ENCODE data around the gene ACTL6B. TPM values are rescaled to one million over a fixed set of nuclear protein-coding genes. Genes with fewer than 3 reads are reported as not detected.

Gene ACTL6B
- polyA plus RNA-seq, 1 experiment, result not detected

GRCh38 chr7:100603726-100604027, 52.6 kb downstream of the ACTL6B start:
- CTCF ChIA-PET, result interaction anchor here (0.9 to 2.4 kb wide), 5 partner anchors 17 to 249 kb away, joined by 4 to 11 read pairs (median 5); partner anchors contain the start of genes FBXO24, LRCH4 and SLC12A9
- POLR2A ChIA-PET, result interaction anchor here (1.1 kb wide), 1 partner anchor 35 kb away, joined by 3 read pairs; no protein-coding TSS in a partner anchor
- no peak for DNase-seq (ENCODE audit: low read depth)
- H3K36me3 ChIP-seq (ENCODE audit: control insufficient read depth, insufficient read depth, low read length), result peaks cover 21% of the 10 kb centered on the region
- H3K27me3 ChIP-seq (ENCODE audit: control insufficient read depth, insufficient read depth, low read length), result no peaks in the 10 kb centered on the region
- H3K4me3 ChIP-seq (ENCODE audit: low read depth, low read length), result peak overlapping the region; percentile 46
- no peak for TF ChIP-seq CTCF (IDR thresholded peaks at IDR 0.05; ENCODE audit: insufficient read depth, low read depth, low read length)

GRCh38 chr7:100602889-100603725, 53.1 kb downstream of the ACTL6B start:
- no peak for TF ChIP-seq CTCF (IDR thresholded peaks at IDR 0.05; ENCODE audit: insufficient read depth, low read depth, low read length)
- peak; percentile 44 for DNase-seq (ENCODE audit: low read depth)
- H3K27me3 ChIP-seq (ENCODE audit: control insufficient read depth, insufficient read depth, low read length), result no peaks in the 10 kb centered on the region
- CTCF ChIA-PET, result interaction anchor here (0.8 to 2.4 kb wide), 8 partner anchors 17 to 249 kb away, joined by 3 to 11 read pairs (median 4); partner anchors contain the start of genes FBXO24, LRCH4 and SLC12A9
- peaks cover 20% of the 10 kb centered on the region for H3K36me3 ChIP-seq (ENCODE audit: control insufficient read depth, insufficient read depth, low read length)
- H3K4me3 ChIP-seq (ENCODE audit: low read depth, low read length), result peak overlapping the region; percentile 46
- POLR2A ChIA-PET, result interaction anchor here (0.6 to 2.4 kb wide), 6 partner anchors 9 to 35 kb away, joined by 3 to 8 read pairs (median 6); partner anchors contain the start of genes FBXO24, LRCH4 and MOSPD3

- no peak for TF ChIP-seq CTCF (IDR thresholded peaks at IDR 0.05; ENCODE audit: insufficient read depth, low read depth, low read length)
- Histone ChIP-seq H3K27me3 (ENCODE audit: control insufficient read depth, insufficient read depth, low read length) (no peaks in the 10 kb centered on the region), H3K4me3 (ENCODE audit: low read depth, low read length) (no peak overlapping the region), H3K36me3 (ENCODE audit: control insufficient read depth, insufficient read depth, low read length) (peaks cover 5% of the 10 kb centered on the region)
- DNase-seq (ENCODE audit: low read depth), result no peak
- CTCF ChIA-PET, result no interaction called here
- POLR2A ChIA-PET, result no interaction called here
Observed at GRCh38 chr7:100600730-100601038, 55.6 kb downstream of the ACTL6B start.

GRCh38 chr7:100599911-100600729, 56.1 kb downstream of the ACTL6B start:
- no peak for DNase-seq (ENCODE audit: low read depth)
- CTCF ChIA-PET, result interaction anchor here (0.6 to 1.8 kb wide), 3 partner anchors 11 to 49 kb away, joined by 3 to 8 read pairs (median 3); no protein-coding TSS in a partner anchor
- Histone ChIP-seq H3K27me3 (ENCODE audit: control insufficient read depth, insufficient read depth, low read length) (no peaks in the 10 kb centered on the region), H3K36me3 (ENCODE audit: control insufficient read depth, insufficient read depth, low read length) (peaks cover under 1% of the 10 kb centered on the region), H3K4me3 (ENCODE audit: low read depth, low read length) (no peak overlapping the region)
- POLR2A ChIA-PET, result no interaction called here
- TF ChIP-seq CTCF (IDR thresholded peaks at IDR 0.05; ENCODE audit: insufficient read depth, low read depth, low read length), result no peak

GRCh38 chr7:100598425-100598824, 57.8 kb downstream of the ACTL6B start:
- Histone ChIP-seq H3K36me3 (ENCODE audit: control insufficient read depth, insufficient read depth, low read length) (no peaks in the 10 kb centered on the region), H3K27me3 (ENCODE audit: control insufficient read depth, insufficient read depth, low read length) (no peaks in the 10 kb centered on the region), H3K4me3 (ENCODE audit: low read depth, low read length) (no peak overlapping the region)
- no peak for DNase-seq (ENCODE audit: low read depth)
- TF ChIP-seq CTCF (IDR thresholded peaks at IDR 0.05; ENCODE audit: insufficient read depth, low read depth, low read length), result no peak
- POLR2A ChIA-PET, result no interaction called here
- CTCF ChIA-PET, result interaction anchor here (1.8 kb wide), 1 partner anchor 9 kb away, joined by 8 read pairs; no protein-coding TSS in a partner anchor

Measured in BJ (cell line).